HG02943 (cell line): Measurements from ENCODE around the gene PODXL.

Experiments
- ATAC-seq: cut with Tn5 transposase; IDR thresholded peaks from one replicate; pipeline ENCODE4 v1.9.1; 2021; ENCODE audit warnings: mild to moderate bottlenecking, low read depth, moderate library complexity; ENCODE audit not compliant: unreplicated experiment

PODXL gene

GRCh38 chr7:131556053-131556908 is at the start of gene PODXL:
Gene PODXL (minus strand): TSS chr7:131556628. CDS start chr7:131556359, 269 bp downstream.
- peak; percentile 77 for ATAC-seq

DNA sequence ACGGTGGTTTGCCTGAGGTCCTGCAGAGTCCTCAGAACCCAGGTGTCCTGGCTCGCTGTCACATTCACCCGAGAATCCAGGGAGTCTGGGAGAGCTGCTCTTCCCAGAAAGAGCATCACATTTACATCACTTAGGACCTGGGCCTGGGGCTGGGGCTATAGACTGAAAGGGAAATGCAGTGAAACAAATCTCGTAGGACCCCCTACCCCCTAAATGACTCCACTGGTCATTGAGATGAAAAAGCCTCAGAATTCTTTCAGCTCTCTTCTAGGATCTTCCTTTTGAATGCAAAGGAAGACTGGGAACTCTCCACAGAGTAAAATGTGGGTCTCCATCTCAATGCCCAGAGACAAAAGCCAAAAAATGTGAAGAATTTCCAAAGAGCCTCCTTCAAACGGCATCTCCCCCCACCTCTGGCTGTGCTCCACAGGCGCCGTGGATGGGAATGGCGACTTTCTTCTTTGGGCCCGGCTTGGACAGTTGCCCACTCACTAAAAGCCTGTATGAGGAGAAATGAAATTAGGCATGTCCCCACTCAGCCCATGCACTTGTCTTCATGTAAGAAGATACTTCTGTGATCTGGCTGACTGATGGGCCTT is 49.0 kb upstream of the PODXL start:
- ATAC-seq, result no peak

DNA sequence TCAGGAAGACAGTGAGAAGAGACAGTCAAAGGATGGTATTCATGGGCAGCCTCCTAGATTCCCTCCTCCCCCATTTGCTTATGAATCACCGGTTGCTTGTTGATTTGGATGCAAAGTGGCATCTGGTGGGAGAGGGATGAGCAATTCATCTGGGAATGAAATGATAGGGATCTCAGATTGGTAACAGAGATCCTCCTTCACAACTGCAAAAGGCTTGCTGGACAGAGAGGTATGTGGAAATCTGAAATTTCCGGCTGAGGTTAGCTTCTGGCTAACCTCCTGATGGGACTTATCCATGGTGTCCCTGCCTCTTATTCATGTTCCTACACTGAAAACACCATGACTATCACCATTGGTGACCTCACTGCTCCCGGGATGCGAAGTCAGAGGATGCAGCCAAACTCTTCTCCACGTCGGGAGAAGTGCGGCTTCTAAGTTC is 48.4 kb upstream of the PODXL start:
- ATAC-seq, result no peak

GRCh38 chr7:131603932-131604331 is 47.5 kb upstream of the PODXL start:
- ATAC-seq, result no peak

DNA sequence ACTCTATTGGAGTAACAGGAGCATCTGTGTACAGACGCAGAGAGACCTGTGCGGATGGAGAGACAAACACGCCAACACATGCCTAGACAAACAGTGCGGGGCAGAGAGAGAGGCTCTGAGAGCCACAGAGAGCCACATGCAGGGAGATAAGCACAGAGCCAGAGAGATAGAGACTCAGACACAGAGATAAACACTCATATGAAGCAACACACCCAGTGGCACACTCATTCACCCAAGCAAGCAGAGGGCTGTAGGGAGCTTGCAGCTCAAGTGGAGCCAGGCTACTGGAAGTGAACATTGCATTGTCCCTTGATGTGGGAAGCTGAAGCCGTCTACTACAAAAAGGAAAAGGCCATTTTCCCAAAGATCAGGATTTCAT is 46.6 kb upstream of the PODXL start:
- no peak for ATAC-seq

- no peak for ATAC-seq
Observed at GRCh38 chr7:131602304-131602993, 46.0 kb upstream of the PODXL start.

GRCh38 chr7:131600085-131600881 is 43.9 kb upstream of the PODXL start:
- no peak for ATAC-seq

DNA sequence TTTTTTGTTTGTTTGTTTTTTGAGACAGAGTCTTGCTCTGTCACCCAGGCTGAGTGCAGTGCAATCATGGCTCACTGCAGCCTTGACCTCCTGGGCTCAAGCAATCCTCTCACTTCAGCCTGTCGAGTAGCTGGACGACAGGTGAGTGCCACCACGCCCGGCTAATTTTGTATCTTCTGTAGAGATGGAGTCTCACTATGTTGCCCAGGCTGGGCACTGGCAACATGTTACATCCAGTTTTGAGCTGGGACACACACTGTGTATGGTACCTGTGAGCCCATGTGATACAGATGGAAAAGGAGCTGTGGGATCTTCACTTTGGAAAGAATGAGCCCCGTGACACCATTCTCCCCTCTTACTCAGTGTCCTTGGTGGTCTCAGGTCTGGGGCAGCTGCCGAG is 40.4 kb upstream of the PODXL start:
- no peak for ATAC-seq

DNA sequence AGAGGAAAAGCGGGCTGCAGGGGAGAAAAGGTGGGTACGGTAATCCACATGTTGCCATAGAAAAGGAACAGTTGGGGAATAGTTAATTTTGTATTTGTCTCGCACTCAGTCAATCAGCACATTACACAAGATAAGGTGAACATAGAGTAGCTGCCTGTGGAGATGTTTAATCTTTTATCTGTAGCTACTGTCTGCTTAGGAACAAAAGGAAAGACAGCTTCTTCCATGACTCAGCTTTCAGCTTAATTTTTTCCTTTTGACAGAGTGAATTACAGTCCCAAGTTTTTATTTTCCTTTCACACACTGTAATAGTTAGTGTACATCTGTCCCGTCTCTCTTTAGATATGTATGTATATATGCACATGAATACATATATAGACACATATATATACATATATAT is 39.3 kb upstream of the PODXL start:
- no peak for ATAC-seq

- no peak for ATAC-seq
Observed at GRCh38 chr7:131591687-131592319, 35.4 kb upstream of the PODXL start.

DNA sequence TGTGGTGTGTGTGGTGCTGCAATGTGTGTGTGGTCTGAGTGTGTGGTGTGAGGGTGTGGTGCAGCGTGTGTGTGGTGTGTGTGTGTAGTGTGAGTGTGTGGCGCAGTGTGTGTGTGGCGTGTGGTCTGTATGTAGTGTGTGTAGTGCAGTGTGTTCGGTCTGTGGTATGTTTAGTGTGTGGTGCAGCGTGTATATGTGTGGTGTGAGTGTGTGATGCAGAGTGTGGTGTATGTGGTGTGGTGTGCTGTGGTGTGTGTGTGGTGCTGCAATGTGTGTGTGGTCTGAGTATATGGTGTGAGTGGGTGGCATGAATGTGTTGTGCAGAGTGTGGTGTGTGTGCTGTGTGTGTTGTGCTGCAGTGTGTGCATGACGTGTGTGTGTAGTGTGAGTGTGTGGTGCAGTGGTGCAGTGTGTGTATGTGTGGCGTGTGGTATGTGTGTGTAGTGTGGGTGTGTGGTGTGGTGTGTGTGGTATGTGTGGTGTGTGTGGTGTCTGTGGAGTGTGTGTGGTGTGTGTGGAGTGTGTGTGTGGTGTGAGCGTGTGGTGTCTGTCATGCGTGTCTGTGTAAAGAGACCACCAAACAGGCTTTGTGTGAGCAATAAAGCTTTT is 31.0 kb upstream of the PODXL start:
- no peak for ATAC-seq

GRCh38 chr7:131586759-131587158 is 30.3 kb upstream of the PODXL start:
- no peak for ATAC-seq

DNA sequence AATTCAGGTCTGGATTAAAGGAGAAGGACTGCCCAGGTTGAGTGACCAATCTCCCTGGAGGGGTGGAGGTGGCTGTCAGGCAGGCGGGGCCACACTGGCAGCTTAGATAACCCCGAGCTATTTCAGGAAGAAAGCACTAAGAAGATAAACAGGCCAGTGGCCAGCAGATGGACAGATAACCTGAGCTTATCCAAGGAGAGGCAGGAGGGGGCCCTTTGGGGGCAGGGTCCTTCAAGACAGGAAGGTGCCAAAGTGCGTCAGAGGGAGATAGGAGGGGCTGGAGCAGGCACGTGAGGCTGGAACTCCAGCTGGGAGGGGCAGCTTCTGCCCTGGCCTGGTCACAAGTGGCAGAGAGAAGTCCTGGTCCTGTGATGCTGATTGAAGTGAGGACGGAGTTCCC is 29.8 kb upstream of the PODXL start:
- no peak for ATAC-seq

DNA sequence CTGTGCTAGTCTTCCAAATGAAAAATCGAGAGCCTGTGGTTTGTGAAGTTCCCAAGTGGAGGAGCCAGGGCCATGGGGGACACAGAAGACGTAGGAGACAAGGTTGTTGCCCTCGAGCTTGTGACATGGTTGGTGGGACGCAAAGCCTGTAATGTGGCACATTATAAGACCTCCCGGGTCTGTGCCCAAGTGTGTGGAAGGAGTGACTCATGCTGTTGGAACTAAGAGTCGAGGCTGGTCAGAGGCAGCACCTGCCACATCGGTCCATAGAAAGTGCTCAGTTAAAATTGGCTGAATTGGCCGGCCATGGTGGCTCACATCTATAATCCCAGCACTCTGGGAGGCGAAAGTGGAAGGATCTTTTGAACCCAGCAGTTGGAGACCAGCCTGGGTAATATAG is 27.0 kb upstream of the PODXL start:
- no peak for ATAC-seq

GRCh38 chr7:131581241-131582051 is 25.0 kb upstream of the PODXL start:
- ATAC-seq, result no peak

GRCh38 chr7:131578602-131579001 is 22.2 kb upstream of the PODXL start:
- no peak for ATAC-seq

DNA sequence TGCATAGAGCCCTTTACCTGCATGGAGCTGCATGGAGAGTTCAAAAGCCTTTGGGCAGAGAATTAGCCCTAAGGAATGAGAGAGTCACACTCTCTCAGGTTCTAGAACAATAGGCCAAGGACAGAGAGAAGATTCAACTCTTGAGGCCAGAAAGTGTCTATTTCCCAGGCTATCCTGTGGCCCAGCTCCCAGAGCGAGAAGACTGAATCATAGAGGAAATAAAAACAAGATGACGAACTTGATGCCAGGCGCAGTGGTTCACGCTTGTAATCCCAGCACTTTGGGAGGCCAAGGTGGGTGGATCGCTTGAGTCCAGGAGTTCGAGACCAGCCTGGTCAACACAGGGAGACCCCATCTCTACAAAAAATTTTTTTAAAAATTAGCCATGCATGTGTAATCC is 18.3 kb upstream of the PODXL start:
- ATAC-seq, result no peak

DNA sequence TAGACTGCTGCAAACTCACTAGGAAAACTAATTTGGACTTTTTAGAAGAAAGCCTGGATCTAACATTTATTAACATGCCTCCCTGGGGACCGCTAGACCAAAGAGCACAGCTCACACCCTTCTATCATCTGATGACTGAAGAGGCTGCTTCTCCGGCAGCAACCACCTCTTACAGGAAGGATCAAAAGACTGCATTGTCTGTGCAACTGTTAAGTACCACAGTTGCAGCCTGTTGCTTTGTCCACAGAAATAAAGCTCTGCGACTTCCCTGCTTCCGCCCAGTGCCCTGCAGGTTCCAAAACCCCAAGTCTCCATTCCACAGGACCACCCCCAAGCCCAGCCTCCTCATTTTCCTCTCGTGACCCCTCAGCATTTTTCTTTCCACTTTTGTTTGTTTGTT is 14.0 kb upstream of the PODXL start:
- ATAC-seq, result no peak

GRCh38 chr7:131568970-131569369 is 12.5 kb upstream of the PODXL start:
- ATAC-seq, result no peak
